SKM-1 treated with dmso at 0.1 percent for 144 hours (cell line): ENCODE measurements around the gene RFX8.
"Not testable (repeated sequence)": the region's sequence is repeated elsewhere in the genome, so short reads cannot be mapped to it uniquely, and the experiment has no call there.

Experiments used
- DNase-seq: peaks from one replicate; lab custom pipeline; 2025; ENCODE audit not compliant: unreplicated experiment; lab: John Stamatoyannopoulos, UW

Gene RFX8

GRCh38 chr2:101355401-101356054, 119.4 kb downstream of the RFX8 start:
- no peak for DNase-seq

DNA sequence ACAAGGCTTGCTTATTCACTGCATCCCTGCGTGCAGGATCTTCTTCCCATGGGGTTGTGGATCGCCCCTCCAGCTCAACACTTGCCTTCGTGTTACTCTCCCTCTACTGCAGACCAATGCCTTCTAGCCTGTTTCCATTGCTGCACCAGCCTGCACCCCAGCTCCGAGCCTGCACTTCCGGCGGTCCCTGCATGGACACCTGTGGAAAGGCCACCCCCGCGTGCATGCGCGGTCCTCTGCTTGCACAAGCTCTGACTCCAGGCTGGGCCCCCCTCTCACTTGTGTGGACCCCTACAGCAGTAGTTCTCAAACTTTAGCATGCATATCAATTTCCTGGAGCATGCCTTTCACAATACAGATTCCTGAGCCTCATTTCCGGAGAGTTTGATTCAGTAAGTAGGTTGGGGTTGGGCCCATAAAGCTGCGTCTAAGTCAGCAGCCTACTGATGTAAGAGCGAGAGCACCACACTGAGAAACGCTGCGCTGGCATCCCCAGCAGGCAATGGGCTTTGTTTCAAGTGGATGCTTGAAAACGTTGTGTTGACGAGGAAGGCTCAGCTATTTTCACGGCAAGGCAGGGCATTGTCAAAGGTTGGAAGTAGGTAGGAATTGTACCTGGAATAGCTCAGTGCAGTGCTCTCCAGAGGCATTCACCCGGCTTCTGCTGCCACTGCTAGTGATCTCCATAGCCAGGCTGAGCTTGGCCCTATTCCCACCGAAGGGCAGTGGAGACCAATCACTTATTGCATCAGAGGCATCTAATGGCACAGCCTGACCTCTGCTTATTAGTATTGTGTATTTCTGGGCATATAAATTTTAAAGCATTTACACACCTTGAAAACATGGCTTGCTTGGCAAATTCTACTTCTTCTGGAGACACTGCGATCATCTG, 120.2 kb downstream of the RFX8 start:
- DNase-seq: no peak

- not testable (repeated sequence) for DNase-seq
Measured at GRCh38 chr2:101352631-101353030, 122.3 kb downstream of the RFX8 start.

DNA sequence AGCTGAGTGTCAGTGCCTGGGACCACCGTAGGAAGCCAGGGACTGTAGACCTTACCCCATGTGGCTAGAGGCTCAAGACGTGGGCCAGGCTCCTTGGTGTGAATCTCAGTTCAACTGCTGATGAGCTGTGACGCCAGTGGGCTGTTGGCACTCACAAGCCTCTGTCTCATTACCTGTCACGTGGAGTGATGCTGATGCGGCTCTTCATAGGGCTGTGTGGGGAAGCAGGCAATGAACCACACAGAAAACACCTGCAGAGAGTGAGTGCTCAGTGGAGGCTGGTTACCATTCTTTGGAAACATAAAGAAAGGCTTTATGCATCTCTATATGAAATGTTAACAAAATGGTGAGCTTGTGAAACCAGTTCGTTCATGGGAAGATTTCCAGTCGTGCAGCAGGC, 123.7 kb downstream of the RFX8 start:
- DNase-seq: no peak

GRCh38 chr2:101349893-101350662, 124.8 kb downstream of the RFX8 start:
- DNase-seq: no peak

DNA sequence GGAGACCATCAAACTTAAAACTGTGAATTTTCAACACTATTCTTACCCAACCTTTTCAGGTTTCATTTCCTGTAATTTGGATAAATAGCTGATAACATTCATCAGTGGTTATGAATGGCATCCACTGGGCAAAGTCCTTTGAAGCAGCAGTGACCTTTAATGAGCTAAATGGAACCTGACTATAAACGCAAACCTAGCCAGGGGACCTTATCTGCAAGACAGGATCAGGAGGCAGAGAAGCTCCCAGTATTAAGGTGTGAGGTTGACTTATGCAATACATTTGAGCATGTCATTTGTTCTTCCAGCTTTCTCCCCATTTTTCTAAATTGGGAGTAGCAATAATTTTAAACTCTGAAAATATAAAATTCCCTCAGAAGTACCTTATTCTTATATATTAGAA, 126.0 kb downstream of the RFX8 start:
- no peak for DNase-seq
